Measurements from ENCODE around the gene UFSP2.

Gene UFSP2

GRCh38 chr4:185380320-185380719 is 45.4 kb downstream of the UFSP2 start:
- TF ChIP-seq, protein P1, sequence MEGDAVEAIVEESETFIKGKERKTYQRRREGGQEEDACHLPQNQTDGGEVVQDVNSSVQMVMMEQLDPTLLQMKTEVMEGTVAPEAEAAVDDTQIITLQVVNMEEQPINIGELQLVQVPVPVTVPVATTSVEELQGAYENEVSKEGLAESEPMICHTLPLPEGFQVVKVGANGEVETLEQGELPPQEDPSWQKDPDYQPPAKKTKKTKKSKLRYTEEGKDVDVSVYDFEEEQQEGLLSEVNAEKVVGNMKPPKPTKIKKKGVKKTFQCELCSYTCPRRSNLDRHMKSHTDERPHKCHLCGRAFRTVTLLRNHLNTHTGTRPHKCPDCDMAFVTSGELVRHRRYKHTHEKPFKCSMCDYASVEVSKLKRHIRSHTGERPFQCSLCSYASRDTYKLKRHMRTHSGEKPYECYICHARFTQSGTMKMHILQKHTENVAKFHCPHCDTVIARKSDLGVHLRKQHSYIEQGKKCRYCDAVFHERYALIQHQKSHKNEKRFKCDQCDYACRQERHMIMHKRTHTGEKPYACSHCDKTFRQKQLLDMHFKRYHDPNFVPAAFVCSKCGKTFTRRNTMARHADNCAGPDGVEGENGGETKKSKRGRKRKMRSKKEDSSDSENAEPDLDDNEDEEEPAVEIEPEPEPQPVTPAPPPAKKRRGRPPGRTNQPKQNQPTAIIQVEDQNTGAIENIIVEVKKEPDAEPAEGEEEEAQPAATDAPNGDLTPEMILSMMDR (conservative IDR thresholded peaks at IDR 0.05; ENCODE audit: low read depth, low read length): no peak
- Histone ChIP-seq H3K4me3 (IDR thresholded peaks at IDR 0.05; ENCODE audit: insufficient read depth, low read depth, low read length) (no peak overlapping the region), H3K9ac (no peak overlapping the region)

GRCh38 chr4:185379326-185380295 is 46.2 kb downstream of the UFSP2 start:
- Histone ChIP-seq H3K79me2 (ENCODE audit: insufficient read depth, low read depth) (no peaks in the 10 kb centered on the region), H3K36me3 (ENCODE audit: insufficient read depth) (no peaks in the 10 kb centered on the region), H3K4me2 (no peak overlapping the region)

More at GRCh38 chr4:185380320-185380719, 45.4 kb downstream of the UFSP2 start:
- Histone ChIP-seq H3K27ac (no peak overlapping the region), H3K79me2 (ENCODE audit: insufficient read depth, low read depth) (no peaks in the 10 kb centered on the region), H3K4me1 (ENCODE audit: low read depth, poor library complexity, severe bottlenecking) (no peaks in the 10 kb centered on the region), H4K20me1 (ENCODE audit: insufficient read depth) (no peaks in the 10 kb centered on the region), H3K4me2 (no peak overlapping the region), H3K27me3 (ENCODE audit: insufficient read depth, low read depth) (no peaks in the 10 kb centered on the region), H3K36me3 (ENCODE audit: insufficient read depth) (no peaks in the 10 kb centered on the region), H2AFZ (ENCODE audit: low read depth) (no peak overlapping the region)

DNA sequence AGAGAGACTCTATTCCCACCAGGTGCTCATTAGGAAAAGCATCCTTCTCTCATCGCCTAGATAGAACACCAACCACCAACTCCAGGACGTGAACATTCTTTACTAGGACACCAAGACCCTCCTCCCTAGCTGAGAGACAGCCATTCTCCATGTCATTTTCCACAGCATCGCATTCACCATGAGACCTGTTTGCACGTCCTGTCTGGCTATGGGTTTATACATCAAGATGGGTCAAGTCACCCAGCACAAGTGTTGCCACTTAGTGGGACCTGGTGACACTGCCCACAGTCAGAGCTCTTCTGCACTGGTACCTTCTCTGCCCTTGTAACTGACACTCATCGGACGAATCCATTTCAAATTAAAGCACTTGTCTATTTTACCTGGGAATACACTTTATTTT is 47.5 kb downstream of the UFSP2 start:
- Histone ChIP-seq H3K27me3 (ENCODE audit: insufficient read depth, low read depth) (no peaks in the 10 kb centered on the region), H4K20me1 (ENCODE audit: insufficient read depth) (no peaks in the 10 kb centered on the region), H3K4me1 (ENCODE audit: low read depth, poor library complexity, severe bottlenecking) (no peaks in the 10 kb centered on the region), H3K9ac (no peak overlapping the region), H3K27ac (no peak overlapping the region), H3K4me3 (IDR thresholded peaks at IDR 0.05; ENCODE audit: insufficient read depth, low read depth, low read length) (no peak overlapping the region), H3K79me2 (ENCODE audit: insufficient read depth, low read depth) (no peaks in the 10 kb centered on the region), H2AFZ (ENCODE audit: low read depth) (no peak overlapping the region), H3K4me2 (no peak overlapping the region), H3K36me3 (ENCODE audit: insufficient read depth) (no peaks in the 10 kb centered on the region)
- TF ChIP-seq, protein P1 (conservative IDR thresholded peaks at IDR 0.05; ENCODE audit: low read depth, low read length): no peak

More at GRCh38 chr4:185379326-185380295, 46.2 kb downstream of the UFSP2 start:
- Histone ChIP-seq H3K27ac (no peak overlapping the region), H3K9ac (no peak overlapping the region), H3K27me3 (ENCODE audit: insufficient read depth, low read depth) (no peaks in the 10 kb centered on the region), H3K4me3 (IDR thresholded peaks at IDR 0.05; ENCODE audit: insufficient read depth, low read depth, low read length) (no peak overlapping the region), H2AFZ (ENCODE audit: low read depth) (no peak overlapping the region), H4K20me1 (ENCODE audit: insufficient read depth) (no peaks in the 10 kb centered on the region), H3K4me1 (ENCODE audit: low read depth, poor library complexity, severe bottlenecking) (no peaks in the 10 kb centered on the region)
- TF ChIP-seq, protein P1 (conservative IDR thresholded peaks at IDR 0.05; ENCODE audit: low read depth, low read length): no peak

DNA sequence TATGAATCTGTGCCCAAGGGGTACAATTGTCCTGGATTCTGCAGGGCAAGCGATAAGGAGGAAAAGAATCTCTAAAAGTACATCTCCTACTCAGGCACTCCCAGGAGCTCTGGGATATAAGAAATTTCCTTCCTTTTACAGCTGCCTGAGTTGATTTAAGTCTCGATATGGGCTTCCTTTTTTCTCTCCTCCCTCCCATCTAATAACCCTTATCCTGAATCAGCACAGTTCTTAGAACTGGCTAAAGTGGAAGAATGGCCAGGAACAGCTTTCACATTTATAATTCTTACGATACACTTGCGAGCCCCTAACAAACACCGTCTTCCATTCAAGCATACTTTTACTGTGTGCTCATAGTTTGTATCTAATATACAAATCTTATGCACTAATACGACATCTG is 51.2 kb downstream of the UFSP2 start:
- Histone ChIP-seq H3K27ac (no peak overlapping the region), H3K36me3 (ENCODE audit: insufficient read depth) (no peaks in the 10 kb centered on the region), H4K20me1 (ENCODE audit: insufficient read depth) (no peaks in the 10 kb centered on the region), H3K27me3 (ENCODE audit: insufficient read depth, low read depth) (no peaks in the 10 kb centered on the region), H2AFZ (ENCODE audit: low read depth) (no peak overlapping the region), H3K9ac (no peak overlapping the region), H3K4me2 (no peak overlapping the region), H3K79me2 (ENCODE audit: insufficient read depth, low read depth) (no peaks in the 10 kb centered on the region), H3K4me1 (ENCODE audit: low read depth, poor library complexity, severe bottlenecking) (no peaks in the 10 kb centered on the region), H3K4me3 (IDR thresholded peaks at IDR 0.05; ENCODE audit: insufficient read depth, low read depth, low read length) (no peak overlapping the region)
- TF ChIP-seq, protein P1 (conservative IDR thresholded peaks at IDR 0.05; ENCODE audit: low read depth, low read length): no peak
